Effector CD4-positive, alpha-beta T cell (primary cell): ENCODE data around the gene BRCA1.
"Not testable (repeated sequence)": the region's sequence is repeated elsewhere in the genome, so short reads cannot be mapped to it uniquely, and the experiment has no call there.

ENCODE experiments used
- DNase-seq: peaks from one replicate; pipeline ENCODE4 v3.0.0-alpha.2; 2020

Gene BRCA1

DNA sequence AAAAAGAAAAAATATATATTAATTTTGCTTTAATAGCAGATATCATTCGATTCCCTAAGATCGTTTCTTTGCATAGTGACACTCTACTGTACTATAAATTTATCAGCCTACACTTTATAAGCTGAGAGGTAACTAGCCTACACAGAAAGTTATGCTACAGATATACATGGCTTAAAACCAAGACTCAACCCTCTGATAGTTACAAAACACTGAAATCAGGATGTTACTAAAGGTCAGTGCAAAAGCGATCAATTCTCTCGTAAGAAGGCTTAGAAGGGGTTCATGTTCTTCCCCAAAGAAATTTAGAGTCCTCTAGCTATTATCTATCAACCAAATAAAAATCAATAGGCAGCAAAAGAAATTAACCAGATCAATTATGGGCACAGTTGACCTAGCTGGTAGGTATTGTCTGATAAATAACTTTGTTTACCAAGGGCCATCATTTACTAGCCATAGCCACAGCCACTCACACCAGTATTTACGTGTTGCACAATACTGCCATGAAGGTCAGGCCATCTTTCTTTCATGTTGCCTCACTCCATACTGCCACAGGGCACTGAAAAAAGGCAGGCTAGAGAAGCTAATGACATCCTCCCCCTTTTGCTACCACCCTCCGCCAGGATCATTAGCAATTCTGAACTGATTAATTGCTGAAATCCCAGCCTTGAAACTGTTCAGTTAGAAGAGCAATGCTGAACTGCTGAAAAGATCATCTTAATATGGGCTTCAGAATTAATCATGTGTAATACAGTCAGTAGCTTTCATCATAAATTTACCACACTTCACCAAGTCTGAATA lies 56.4 kb downstream of the BRCA1 start:
- DNase-seq = no peak

DNA sequence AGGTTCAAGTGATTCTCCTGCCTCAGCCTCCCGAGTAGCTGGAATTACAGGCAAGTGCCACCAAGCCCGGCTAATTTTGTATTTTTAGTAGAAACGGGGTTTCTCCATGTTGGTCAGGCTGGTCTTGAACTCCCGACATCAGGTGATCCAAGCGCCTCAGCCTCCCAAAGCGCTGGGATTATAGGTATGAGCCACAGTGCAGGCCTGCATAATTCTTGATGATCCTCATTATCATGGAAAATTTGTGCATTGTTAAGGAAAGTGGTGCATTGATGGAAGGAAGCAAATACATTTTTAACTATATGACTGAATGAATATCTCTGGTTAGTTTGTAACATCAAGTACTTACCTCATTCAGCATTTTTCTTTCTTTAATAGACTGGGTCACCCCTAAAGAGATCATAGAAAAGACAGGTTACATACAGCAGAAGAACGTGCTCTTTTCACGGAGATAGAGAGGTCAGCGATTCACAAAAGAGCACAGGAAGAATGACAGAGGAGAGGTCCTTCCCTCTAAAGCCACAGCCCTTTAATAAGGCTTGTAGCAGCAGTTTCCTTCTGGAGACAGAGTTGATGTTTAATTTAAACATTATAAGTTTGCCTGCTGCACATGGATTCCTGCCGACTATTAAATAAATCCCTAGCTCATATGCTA lies 62.1 kb downstream of the BRCA1 start:
- DNase-seq = no peak

DNA sequence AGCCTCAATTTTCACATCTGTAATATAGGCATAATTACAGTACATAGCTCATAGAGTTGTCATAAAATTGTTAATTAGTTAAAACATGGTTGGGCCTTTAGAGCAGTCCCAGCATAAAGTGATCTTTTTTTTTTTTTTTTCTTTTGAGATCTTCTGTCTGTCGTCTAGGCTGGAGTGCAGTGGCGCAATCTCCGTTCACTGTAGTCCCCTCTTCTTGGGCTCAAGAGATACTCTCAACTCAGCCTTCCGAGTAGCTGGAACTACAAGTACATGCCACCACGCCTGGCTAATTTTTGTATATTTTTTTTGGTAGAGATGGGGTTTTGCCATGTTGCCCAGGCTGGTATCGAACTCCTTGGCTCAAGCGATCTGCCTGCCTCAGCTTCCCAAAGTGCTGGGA lies 69.1 kb downstream of the BRCA1 start:
- no peak for DNase-seq

DNA sequence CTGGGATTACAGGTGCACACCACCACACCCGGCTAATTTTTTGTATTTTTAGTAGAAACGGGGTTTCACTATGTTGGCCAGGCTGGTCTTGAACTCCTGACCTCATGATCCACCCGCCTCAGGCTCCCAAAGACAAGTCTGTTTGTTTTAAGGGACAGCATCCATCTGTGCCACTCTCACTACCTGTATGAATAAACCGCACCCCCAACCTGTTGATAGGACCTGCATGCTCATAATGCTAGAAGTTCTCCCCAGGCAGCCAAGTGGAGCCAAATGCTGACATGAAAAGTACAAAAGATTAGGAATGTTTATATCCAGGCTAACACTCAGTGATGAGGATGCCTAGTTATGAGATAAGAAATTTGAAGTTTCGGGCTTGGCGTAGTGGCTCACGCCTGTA lies 72.2 kb downstream of the BRCA1 start:
- DNase-seq = not testable (repeated sequence)

DNA sequence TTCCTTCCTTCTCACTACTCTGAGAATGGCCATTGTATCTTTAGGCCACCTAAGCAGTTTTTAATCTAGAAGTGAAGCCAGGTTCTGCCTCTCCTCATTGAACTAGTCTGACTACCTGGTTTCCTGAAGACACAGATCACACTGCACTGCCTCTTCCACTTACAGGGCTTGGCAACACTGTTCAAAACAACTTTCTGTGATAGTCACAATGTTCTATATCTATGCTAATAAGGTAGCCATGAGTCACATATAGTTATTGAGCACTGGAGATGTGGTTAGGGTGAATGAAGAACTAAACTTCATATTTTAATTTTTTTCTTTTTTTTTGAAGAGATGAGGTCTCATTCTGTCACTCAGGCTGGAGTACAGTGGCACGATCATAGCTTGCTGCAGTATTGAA lies 73.2 kb downstream of the BRCA1 start:
- DNase-seq = no peak

DNA sequence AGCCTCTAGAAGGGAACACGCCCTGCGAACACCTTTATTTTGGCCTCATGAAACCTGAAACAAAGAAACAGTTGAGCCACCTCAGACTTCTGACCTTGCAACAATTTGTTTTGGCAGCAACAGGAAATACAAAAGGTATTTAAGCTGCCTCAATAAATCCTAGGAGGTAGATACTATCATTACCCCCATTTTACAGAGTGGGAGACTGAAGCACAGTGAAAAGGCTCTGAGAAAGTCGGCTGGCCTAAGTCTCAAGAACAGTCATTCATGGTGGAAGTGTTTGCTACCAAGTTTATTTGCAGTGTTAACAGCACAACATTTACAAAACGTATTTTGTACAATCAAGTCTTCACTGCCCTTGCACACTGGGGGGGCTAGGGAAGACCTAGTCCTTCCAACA lies 81.1 kb downstream of the BRCA1 start:
- DNase-seq = no peak

DNA sequence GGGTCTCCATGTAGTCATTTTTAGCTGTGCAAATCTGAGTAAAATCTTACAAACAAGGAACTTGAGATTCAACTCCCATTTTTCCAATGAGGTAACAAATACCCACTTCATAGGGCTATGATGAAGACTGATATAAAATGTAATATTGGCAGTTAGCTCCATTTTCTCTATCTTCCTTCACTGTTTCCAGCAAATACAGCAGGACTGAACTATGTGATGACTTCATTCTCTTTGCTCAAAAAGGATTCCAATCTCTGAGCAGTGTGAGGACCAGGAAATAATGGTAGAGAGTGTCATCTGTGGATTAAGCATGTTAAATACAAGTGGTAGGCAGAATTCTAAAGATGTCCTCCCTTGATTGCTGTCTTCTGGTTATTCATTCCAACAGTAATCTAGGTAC lies 81.9 kb downstream of the BRCA1 start:
- DNase-seq = no peak

DNA sequence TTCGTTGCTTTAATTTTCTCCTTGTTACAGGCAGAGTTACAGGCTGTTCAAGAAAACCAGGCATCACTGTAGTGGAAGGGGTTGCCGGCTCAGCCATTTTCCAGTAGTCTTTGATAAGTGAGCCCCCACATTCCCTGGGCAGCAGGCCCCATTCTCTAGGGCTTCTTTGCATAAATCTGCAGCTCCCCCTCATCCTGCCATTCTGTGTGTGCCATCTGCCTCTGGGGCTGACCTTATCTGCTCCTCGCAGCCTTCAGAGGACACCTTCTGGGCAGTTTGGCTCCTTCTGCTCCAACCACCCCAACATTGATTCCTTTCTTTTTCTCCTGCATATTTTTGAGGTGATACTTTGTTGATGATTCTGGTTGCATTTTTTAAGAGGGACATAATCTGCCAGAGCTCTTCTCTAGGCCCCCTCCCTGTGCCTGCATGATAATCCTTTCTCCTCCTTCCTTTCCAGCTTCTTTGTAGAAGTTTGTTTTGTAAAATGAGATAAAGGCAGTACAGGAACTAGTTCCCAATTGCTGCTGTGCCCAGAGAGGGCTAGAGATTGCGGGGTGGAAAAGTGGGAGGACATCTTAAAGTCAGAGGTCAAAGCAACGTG lies 83.0 kb downstream of the BRCA1 start:
- DNase-seq = no peak

DNA sequence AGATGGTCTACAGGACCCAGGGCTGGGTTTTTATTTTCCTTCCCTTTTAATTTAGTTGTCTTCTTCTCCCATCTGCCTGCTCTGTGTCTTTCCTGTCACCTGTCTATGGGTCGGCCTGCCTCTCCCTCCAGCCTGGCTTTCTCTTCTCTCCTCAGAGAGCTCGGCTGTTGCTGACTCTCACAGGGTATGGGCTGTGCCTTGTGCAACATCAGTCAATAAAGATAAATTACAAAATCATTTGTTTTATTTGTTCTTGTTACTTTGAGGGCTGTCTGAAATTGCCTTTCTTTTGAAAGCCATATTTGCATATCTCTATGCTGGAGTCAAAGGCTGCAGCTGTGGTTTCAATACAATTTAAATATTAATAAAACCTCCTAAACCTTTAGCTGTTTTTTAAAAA lies 84.5 kb downstream of the BRCA1 start:
- no peak for DNase-seq

DNA sequence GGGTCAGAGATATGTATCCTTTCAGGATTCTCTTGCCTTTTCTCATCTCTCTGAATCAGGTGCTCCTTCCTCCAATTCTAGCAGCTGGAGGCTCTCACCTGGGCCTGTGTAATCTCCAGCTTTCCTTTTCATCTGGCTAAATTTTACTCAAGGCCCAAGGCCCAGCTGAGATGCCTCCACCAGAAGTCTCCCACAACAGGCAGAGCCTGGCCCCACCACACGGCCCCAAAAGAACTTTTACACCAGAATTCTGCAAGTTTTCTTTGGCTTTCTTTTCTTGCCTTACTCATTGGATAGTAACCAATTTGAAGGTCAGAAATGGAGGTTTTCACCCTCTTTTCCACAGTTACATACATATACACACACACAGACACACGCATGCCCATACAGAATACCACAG lies 85.5 kb downstream of the BRCA1 start:
- DNase-seq = no peak

DNA sequence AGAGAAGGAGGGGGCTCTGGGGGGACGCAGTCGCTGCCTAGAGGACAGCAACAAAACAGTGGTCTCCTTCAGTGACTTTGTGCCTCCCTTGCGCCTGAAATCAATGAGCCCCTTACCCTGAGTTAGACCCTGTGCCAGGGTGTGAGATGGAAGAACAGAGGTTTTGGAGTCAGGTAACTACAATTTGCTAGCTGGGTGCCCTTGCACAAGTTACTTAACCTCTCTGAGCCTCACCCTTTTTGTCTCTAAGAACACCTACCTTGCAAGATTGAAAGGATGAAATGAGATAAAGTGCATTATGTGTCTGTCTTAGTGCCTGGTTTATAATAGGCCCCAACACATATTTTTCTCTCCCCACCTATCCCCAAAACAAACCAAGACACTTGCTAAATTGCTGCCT lies 90.3 kb downstream of the BRCA1 start:
- DNase-seq = no peak

DNA sequence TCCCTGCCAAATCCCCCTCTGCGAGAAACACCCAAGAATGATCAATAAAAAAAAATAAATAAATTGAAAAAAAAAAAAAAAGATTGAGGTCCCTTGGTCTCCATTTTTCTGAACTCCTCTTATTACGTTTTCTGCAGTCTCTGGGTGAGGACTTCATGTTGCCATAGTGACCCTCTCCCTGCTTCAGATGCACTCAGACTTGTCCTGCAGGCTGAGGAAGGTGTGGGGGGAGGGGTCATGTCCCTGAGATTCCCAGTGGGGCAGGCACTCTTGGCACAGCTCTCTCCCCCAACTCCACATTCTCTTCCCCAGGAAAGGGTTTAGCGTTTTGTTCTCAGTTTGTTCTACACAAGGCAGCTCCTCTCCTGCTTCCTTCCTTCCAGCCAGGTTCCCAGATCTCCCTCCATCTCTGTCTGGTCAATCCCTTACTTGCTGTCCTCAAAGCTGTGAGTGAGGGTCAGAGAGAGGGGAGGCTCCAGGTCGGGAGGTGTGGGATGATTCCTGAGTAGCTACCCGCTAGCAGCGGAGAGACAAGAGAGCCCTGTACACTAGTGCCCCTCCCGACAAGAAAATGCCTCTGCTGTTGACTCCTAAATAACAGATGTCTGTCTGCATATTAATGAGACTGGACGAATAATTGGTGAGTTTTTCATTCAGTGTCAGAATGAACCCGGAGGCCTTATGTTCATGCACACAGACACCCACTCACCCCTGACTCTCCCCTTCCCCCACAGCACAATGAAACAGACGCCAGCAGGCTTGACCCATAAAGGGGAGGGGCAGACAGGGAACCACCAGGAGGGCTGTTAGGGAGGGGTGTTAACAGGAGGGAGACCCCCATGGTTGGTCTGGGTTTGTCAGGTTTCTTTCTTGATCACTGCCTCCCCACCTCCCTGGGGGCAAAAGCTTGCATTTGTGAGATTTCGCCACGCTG lies 90.9 kb downstream of the BRCA1 start:
- DNase-seq = no peak

DNA sequence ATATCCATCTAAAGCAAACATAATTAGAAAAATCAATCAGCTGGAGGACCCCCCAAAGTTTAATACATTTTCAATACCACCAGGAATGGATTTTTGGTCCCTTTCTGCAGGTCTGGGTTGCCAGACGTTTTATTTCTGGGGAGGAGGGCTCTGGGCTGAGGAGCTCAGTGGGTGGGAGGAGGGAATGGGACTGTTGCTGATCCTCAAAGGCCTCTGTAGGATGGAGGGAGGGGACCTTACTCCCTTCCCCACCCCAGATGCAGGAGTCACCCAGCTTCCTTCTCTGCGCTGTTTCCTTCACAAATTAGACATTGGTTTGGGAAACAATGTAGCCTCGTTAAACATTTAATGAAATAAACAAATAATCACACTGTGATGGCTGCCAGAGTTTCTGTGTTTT lies 93.5 kb downstream of the BRCA1 start:
- DNase-seq = no peak

DNA sequence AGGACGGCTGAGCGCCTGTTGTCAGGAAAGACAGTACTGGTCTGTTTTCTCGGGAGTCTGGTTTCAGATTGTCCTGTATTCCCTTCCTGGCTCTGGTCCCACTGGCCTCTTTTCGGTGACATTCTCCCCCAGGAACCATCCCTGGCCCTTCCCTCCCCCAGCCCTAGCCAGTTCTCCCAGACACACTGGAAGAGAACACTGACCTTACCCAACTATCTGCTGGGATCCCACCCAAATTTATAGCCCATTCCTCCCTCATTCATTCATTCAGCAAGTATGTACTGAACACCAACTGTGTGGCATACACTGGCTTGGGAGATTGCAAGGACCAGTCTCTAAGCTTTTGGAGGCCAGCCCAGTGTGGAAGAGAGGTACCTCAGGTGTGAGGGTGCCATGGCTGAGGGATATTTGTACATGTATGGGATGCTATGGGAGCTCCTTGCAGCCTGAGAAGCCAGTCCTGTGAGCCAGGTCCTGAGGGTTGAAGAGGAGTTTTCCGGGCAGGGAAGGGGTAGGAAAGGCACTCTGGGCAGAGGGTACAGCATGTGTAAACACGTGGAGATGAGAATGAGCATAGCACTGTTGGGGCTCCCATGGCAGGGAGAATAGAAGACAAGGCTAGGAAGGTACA lies 94.9 kb downstream of the BRCA1 start:
- no peak for DNase-seq

DNA sequence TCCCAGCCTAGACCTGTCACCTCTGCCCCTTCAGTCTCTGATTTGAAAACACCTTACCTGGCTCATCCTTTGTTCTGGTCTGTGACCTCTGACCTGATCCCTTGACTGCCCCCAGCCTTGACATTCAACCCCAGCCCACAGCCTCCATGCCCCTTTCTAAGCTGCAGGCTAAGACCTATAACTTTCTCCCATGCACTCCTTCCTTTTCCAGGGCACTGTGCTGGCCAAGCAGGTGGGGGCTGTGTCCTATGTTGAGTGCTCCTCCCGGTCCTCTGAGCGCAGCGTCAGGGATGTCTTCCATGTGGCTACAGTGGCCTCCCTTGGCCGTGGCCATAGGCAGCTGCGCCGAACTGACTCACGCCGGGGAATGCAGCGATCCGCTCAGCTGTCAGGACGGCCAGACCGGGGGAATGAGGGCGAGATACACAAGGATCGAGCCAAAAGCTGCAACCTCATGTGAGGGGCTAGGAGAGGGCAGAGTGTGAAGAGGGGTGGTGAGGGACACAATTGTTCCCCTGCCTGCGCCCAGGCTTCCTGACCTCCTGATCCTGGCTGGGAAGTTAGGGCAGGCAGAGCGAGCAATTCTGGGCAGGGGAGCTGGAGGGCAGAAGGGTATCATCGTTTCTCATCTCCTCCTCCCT lies 96.8 kb downstream of the BRCA1 start:
- no peak for DNase-seq

DNA sequence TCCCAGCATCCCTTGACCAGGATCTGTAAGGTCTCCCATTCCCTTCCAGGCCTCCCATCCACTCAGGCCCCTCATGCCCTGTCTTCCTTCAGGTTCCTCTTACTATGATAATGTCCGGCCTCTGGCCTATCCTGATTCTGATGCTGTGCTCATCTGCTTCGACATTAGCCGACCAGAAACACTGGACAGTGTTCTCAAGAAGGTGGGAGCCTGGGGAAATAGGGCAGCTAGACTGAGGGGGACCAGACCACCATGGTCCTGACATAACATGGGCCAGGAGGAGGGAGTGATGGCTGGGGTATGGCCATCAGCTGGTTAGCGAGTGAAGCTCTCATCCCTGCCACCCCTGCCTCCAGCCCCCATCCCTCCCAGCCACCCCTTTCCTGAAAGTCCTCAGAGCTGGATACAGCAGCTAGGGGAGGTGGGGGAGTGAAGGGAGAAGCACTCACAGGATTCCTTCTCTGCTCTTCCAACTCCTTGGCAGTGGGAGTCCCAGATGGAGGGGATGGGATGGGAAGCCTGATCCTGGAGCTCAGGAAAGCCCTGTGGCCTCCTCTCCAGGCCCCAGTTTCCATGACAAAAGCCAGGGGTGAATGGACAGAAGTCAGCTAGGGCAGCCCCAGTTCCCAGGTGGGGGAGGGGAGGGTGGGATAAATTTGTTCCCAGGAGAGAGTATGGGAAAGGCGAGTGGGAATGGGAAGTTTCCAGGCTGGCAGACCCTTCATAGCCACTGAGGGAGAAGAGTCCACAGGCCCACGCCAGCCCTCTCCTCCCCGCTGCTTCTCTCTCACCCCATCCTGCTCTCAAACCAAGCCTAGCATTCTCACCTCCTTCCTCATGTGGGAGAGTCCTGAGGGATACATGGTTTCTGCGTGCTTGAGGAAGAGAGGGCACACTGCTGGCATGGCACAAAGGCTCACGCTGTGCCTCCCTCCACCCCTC lies 97.8 kb downstream of the BRCA1 start:
- DNase-seq = no peak

DNA sequence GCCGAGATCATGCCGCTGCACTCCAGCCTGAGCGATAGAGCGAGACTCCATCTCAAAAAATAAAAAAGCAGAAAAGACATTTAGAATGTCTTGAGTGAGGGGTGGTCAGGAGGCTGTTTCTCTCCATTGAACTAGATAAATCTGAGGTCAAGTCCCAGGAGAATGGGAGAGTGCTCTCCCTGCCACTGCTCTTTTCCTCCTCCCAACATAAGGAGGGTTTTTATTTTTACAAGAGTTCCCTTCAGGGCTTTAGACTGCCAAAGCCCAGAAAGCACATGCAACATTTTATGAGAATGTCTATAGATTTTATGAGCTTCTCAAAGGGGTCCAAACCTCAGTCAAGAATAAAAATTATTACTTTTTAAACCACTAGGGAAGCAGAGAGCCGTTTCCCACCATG lies 98.6 kb downstream of the BRCA1 start:
- no peak for DNase-seq

DNA sequence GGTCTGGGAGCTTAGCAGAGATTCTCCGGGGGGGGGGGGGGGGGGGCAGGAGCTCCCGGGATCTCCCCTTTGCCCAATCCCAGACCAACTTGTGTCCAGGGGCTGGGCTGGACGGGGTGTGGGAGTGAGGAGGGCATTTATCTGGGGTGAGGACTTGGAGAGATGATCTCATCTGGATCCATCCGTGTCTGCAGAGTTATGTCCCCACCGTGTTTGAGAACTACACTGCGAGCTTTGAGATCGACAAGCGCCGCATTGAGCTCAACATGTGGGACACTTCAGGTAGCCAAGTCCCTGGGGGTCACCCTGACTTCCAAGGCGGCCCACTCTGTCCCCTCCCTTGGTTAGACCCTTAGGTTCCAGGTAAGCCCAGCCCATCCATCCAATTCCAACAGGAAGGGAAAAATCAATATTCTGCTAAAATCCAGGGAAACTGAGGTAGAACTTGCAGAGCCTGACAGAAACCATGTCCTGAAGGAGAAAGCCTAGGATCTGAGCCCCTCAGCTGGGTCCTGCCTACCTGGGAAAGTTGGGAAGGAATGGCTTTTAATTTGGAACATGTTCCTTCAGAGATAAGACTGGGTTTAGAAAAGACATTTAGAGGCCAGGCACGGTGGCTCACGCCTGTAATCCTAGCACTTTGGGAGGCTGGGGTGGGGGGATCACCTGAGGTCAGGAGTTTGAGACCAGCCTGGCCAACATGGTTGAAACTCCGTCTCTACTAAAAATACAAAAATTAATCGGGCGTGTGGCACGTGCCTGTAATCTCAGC lies 99.2 kb downstream of the BRCA1 start:
- DNase-seq = no peak

DNA sequence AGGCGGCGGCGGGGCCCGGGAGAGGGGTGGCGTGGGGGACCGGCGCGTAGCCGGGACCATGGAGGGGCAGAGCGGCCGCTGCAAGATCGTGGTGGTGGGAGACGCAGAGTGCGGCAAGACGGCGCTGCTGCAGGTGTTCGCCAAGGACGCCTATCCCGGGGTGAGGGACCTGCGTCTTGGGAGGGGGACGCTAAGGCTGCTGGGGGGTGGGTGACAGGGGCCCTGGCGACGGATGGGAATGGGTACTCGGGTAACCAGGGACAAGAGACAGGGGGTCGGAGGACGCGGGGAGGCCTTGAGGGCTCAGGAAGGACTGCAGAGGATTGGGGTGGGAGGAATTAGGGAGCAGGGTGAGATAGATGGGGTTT lies 99.9 kb downstream of the BRCA1 start:
- DNase-seq = no peak
